Retinal pigment epithelial cell (primary cell): ENCODE measurements around the gene ETFA.

ENCODE experiments used
- DNase-seq: peaks from one replicate; pipeline ENCODE4 v3.0.0-alpha.2; 2010; ENCODE audit warnings: low read depth
- H3K4me3 ChIP-seq: 2 replicates; pipeline ENCODE4 v1.5.1; 2011; ENCODE audit warnings: mild to moderate bottlenecking, low read length, control low read depth, moderate library complexity
- CTCF ChIP-seq: conservative IDR thresholded peaks from 2 replicates; pipeline ENCODE4 v1.5.1; 2011; ENCODE audit warnings: low read depth, low read length, control low read depth, inconsistent platforms

ETFA gene

GRCh38 chr15:76223521-76223920 is 87.7 kb downstream of the ETFA start:
- TF ChIP-seq CTCF, result no peak
- DNase-seq, result no peak
- no peak overlapping the region for H3K4me3 ChIP-seq

GRCh38 chr15:76222159-76222558 is 89.1 kb downstream of the ETFA start:
- H3K4me3 ChIP-seq, result no peak overlapping the region
- no peak for TF ChIP-seq CTCF
- no peak for DNase-seq

GRCh38 chr15:76221085-76221767 is 90.0 kb downstream of the ETFA start:
- DNase-seq, result no peak
- no peak overlapping the region for H3K4me3 ChIP-seq
- no peak for TF ChIP-seq CTCF

- no peak for DNase-seq
- no peak overlapping the region for H3K4me3 ChIP-seq
- no peak for TF ChIP-seq CTCF
Measured at GRCh38 chr15:76217882-76218217, 93.4 kb downstream of the ETFA start.

- no peak for TF ChIP-seq CTCF
- H3K4me3 ChIP-seq, result no peak overlapping the region
- DNase-seq, result peak; percentile 65
Measured at GRCh38 chr15:76217029-76217881, 94.0 kb downstream of the ETFA start.

GRCh38 chr15:76215634-76216033 is 95.6 kb downstream of the ETFA start:
- no peak overlapping the region for H3K4me3 ChIP-seq
- no peak for TF ChIP-seq CTCF
- no peak for DNase-seq

- no peak overlapping the region for H3K4me3 ChIP-seq
- DNase-seq, result no peak
- TF ChIP-seq CTCF, result no peak
Measured at GRCh38 chr15:76209942-76210341, 101.3 kb downstream of the ETFA start.
